NCI-H146 treated with DMSO at 0.1 percent for 48 hours (cell line): ENCODE measurements around the gene TULP3.
A peak's percentile ranks its signal among the peaks of the same experiment; 100 is the strongest.

ENCODE experiments used
- DNase-seq: peaks from one replicate; lab custom pipeline; 2025; ENCODE audit not compliant: unreplicated experiment; lab: John Stamatoyannopoulos, UW

Gene TULP3

DNA sequence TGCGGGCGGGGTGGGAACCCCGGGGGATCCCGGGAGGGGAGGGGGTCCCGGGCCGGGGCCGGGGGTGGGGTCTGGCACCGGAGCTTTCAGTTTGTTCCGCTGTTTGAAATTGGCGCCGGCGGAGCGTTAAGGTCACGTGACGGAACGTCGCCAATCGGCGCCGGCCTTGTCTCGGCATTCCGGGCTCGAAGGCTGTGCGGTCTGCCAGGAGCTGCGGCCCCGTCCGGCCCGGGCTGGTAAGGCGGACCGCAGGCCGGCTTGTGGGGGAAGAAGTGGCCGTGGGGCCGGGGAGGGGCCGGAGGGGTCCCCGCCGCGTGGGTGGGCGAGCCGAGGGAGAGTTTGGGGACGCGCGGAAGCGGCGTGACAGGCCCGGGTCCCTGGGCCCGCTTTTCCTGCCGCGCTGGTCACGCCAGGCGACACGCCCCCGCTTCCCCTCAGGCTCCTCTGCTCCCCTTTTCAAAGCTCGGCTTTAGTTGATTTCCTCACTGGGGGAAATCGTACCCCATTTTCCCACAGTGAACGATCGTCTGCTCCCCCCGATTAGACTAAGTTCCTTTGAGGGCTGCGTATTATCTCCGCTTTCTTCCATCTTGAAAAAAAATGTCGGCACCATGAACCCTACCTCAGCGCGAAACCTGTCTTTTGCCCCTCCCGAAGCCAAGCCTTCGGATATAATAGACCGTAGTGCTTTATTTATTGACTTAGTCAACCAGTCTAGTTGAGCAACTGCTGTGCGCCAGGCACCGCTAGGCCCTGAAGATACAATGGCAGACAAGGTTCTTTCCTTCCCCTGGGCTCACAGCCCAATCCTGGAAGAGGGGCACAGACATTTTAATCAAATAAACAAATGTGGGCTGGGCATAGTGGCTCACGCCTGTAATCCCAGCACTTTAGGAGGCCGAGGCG lies 13.4 kb upstream of the TULP3 start, which contains the start of the genes FOXM1 and RHNO1:
Gene FOXM1, minus strand, starts transcription at position 128 of the 906 bp plus-strand sequence. CDS start 2,696 bp downstream, outside the sequence.
Gene RHNO1, plus strand, starts transcription at position 177 of the 906 bp plus-strand sequence. CDS start 8,144 bp downstream, outside the sequence.
- DNase-seq: peak; percentile 84

- peak; percentile 21 for DNase-seq
Measured at GRCh38 chr12:2877953-2878732, 12.5 kb upstream of the TULP3 start.

DNA sequence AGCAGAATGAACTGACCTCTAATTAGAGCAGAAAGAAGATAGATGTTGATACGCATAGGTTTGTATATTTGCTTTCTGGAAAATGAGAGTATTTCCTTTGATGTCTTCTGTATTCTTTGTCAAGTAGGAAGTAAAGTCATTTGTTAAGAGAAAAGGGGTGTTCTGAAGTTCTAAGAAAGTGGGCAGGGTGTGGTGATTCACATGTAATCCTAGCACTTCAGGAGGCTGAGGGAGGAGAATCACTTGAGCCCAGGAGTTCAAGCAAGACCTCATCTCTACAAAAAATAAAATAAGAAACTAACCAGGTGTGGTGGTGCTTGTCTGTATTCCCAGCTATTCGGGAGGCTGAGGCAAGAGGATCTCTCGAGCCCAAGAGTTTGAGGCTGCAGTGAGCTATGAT lies 10.8 kb upstream of the TULP3 start:
- DNase-seq: no peak

DNA sequence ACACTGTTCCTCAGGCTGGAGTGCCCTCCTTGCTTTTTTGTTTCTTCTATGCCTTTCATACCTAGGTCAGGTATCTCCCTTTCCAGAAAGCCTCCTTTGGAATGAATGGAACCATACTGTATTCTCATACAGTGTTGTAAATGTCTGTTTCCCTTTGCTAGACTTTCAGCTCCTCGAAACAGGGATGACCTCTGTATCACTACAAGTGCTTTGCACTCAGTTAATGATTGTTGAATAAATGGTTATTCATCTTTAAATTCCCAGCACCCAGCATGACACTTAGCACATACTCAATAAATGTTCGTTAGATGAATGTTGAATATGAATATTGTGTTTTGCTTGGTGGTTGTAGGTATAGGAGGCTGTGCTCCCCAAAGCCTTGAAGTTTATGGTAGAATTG lies 5.9 kb upstream of the TULP3 start:
- no peak for DNase-seq

DNA sequence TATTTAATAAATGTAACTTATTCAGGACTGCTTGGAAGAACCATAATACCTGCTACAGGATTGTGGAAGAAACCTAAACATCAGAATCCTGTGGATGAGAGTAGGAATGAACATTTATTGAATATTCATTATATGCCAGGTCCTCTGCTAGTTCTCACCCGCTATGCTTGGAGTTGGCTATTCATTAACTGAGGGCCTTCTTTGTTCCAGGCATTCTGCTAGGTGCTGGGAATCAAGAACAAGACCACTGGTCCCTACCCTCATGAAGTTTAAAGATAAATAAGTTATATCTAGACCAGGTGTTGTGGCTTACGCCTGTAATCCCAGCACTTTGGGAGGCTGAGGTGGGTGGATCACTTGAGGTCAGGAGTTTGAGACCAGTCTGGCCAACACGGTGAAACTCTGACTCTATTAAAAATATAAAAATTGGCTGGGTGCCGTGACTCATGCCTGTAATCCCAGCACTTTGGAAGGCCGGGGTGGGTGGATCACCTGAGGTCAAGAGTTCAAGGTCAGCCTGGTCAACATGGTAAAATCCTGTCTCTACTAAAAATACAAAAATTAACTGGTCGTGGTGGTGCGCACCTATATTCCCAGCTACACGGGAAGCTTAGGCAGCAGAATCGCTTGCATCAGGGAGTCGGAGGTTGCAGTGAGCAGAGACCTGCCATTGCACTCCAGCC lies 3.8 kb upstream of the TULP3 start:
- no peak for DNase-seq

DNA sequence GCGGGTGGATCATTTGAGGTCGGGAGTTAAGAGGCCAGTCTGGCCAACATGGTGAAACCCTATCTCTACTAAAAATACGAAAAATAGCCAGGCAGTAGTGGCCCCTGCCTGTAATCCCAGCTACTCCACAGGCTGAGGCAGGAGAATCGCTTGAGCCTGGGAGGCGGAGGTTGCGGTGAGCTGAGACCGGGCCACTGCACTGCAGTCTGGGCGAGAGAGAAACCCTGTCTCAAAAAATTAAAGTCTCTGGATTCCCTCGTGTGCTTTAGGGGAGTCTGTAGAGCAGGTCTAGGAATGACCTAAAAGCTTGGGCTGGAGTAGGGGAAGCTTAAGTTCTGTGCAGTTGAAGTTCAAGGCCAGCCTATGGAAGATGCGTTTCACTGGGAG lies 697 bp upstream of the TULP3 start:
- no peak for DNase-seq

- peak; percentile 28 for DNase-seq
Measured at GRCh38 chr12:2891240-2892053, 756 bp downstream of the TULP3 start.

DNA sequence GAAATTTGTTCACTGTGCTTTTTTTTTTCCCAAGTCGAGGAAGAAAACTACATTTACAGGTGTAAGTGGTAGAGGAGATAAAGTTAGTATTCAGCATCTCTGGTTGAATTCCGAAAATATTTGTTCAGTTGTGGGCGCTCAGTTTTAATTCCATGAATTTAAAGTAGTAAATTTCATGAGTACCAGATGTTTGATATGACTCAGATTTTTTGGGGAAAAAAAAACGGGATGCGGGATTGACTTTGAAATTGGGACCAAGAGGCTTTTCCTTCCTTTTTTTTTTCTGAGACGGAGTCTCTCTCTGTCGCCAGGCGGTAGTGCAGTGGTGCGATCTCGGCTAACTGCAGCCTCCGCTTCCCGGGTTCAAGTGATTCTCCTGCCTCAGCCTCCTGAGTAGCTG lies 1.6 kb downstream of the TULP3 start:
- DNase-seq: no peak

- DNase-seq: no peak
Measured at GRCh38 chr12:2893007-2893406, 2.3 kb downstream of the TULP3 start.

GRCh38 chr12:2895051-2895451 lies 4.4 kb downstream of the TULP3 start:
- DNase-seq: no peak

DNA sequence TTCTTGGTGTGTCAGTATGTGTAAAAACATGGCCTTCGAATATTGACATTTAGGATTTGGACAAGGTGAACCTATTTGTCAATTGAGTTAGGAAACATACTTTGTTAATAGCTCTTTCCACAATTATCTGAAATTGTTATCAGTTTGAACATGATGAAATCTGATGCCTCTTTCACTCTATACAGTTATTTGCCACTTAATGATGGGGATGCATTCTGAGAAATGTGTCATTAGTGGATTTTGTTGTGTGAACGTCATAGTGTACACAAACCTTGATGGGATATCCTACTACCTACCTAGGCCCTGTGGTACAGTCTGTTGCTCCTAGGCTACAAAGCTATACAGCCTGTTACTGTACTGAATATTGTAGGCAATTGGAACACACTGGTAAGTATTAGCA lies 4.8 kb downstream of the TULP3 start:
- no peak for DNase-seq

GRCh38 chr12:2897418-2897817 lies 6.7 kb downstream of the TULP3 start:
- DNase-seq: no peak

GRCh38 chr12:2900642-2901041 lies 10.0 kb downstream of the TULP3 start:
- DNase-seq: no peak

GRCh38 chr12:2902272-2902880 lies 11.7 kb downstream of the TULP3 start:
- no peak for DNase-seq

- no peak for DNase-seq
Measured at GRCh38 chr12:2904260-2904659, 13.6 kb downstream of the TULP3 start.

- no peak for DNase-seq
Measured at GRCh38 chr12:2912216-2912575, 21.5 kb downstream of the TULP3 start.

DNA sequence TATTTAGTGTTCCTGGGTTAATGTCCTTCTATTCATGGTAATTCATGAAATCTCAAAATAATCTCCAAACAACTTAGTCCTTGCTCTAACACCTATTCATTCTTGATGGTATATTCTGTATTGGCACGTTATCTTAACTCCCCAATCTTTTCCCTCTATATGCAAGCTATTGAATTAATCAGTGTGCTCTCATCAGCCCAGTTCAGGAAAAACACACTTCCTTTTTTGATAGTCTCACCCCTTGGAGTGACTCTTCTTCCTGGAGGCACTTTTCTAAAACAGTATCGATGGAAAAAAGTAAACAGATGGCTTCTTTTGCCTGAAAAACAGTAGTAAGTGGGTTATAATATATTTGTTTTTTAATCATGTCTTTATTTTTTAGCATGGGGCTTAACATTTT lies 28.6 kb downstream of the TULP3 start:
- no peak for DNase-seq

DNA sequence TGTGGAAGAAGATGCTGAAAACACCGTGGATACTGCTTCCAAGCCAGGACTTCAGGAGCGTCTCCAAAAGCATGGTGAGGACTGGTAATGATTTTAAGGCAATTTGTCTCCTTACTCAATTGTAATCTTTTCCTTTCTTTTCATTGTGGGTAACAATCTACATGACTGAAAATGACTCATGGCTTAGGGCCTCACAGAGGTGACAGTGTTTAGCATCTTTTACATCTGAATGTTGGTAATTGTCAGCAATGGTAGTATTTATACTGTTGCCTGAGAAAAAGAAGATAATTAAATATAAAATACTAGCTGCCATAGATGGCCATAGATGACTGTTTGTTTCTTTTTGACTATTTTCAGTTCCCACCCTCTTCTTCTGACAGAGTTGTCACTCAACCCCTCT lies 31.6 kb downstream of the TULP3 start:
- no peak for DNase-seq

GRCh38 chr12:2923057-2923456 lies 32.4 kb downstream of the TULP3 start:
- DNase-seq: no peak

DNA sequence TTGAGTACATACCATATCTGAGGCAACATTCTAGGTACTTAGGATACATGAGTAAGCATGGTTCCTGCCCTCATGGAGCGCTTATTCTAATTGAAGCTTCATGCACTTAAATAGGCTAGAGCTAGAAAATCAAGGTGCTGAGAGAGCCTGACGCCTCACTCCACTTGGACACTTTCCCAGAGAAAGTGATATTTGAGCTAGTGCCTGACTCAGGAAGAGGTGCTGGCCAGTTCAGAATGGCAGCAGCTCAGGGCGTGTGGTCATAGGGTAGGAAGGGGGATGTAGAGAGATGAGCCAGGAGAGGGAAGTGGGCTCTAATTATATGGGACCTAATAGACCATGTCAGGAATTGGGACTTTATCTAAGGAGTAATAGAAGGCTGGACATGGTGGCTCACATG lies 33.3 kb downstream of the TULP3 start:
- DNase-seq: no peak
